OCI-LY7 (cell line): Measurements from ENCODE around the gene ATP1B3. TPM values are rescaled to one million over a fixed set of nuclear protein-coding genes. Genes with fewer than 3 reads are reported as not detected.
A peak's percentile ranks its signal among the peaks of the same experiment; 100 is the strongest.

Experiments
- BruUV-seq: library from RNA; stranded (reverse); fragments of 400-500 nt; replicated peaks from 2 replicates; lab custom pipeline; 2021; lab: Mats Ljungman, UMichigan
- CTCF ChIA-PET: fragments of 300-600 bp; sonication (Branson Sonifier 250); formaldehyde crosslinking; loops from one replicate; lab custom pipeline; 2022; ENCODE audit warnings: antibody characterized with exemption; ENCODE audit not compliant: unreplicated experiment; lab: Charles Lee
- POLR2A ChIA-PET: fragments of 300-600 bp; sonication (Branson Sonifier 250); formaldehyde crosslinking; loops from one replicate; lab custom pipeline; 2022; ENCODE audit warnings: antibody characterized with exemption; lab: Charles Lee
- DNase-seq: peaks from one replicate; pipeline ENCODE4 v3.0.0-alpha.2; 2015; ENCODE audit warnings: low spot score
- H2AFZ ChIP-seq: fragments of 200-600 bp; sonication (generic), shearing (Covaris generic); 2 replicates; pipeline ENCODE4 v1.6.1; 2014; ENCODE audit warnings: mild to moderate bottlenecking, antibody characterized with exemption, low read length, moderate library complexity
- H3K27ac ChIP-seq: fragments of 200-600 bp; sonication (generic); 2 replicates; pipeline ENCODE4 v1.5.1; 2014; ENCODE audit warnings: mixed run types, low read depth, mild to moderate bottlenecking, moderate library complexity, low read length, inconsistent platforms; ENCODE audit not compliant: poor library complexity, severe bottlenecking
- H3K36me3 ChIP-seq: fragments of 200-600 bp; sonication (generic); 2 replicates; pipeline ENCODE4 v1.6.1; 2014; ENCODE audit warnings: mild to moderate bottlenecking, antibody characterized with exemption, low read length, moderate library complexity, mixed read lengths; ENCODE audit not compliant: insufficient read depth
- H3K4me1 ChIP-seq: fragments of 200-600 bp; sonication (generic); 2 replicates; pipeline ENCODE4 v1.5.1; 2014; ENCODE audit warnings: mild to moderate bottlenecking, low read length; ENCODE audit not compliant: insufficient read depth, poor library complexity, severe bottlenecking
- H3K4me2 ChIP-seq: fragments of 200-600 bp; sonication (generic); 2 replicates; pipeline ENCODE4 v1.6.1; 2014; ENCODE audit warnings: mild to moderate bottlenecking, low read length
- H3K4me3 ChIP-seq: fragments of 200-600 bp; sonication (generic); 2 replicates; pipeline ENCODE4 v1.5.1; 2014; ENCODE audit warnings: mild to moderate bottlenecking, low read depth, low read length; ENCODE audit not compliant: poor library complexity, severe bottlenecking
- H3K79me2 ChIP-seq: fragments of 200-600 bp; sonication (generic); 2 replicates; pipeline ENCODE4 v1.6.1; 2016; ENCODE audit warnings: low read depth, mild to moderate bottlenecking, low read length, moderate library complexity, mixed read lengths; ENCODE audit not compliant: insufficient read depth
- H3K9me2 ChIP-seq: fragments of 200-600 bp; sonication (generic); 2 replicates; pipeline ENCODE4 v1.6.1; 2016; ENCODE audit warnings: mild to moderate bottlenecking, low read length, mixed read lengths; ENCODE audit not compliant: insufficient read depth
- H3K9me3 ChIP-seq: fragments of 200-600 bp; sonication (generic); 2 replicates; pipeline ENCODE4 v1.6.1; 2014; ENCODE audit warnings: mild to moderate bottlenecking, mixed run types, low read length, mixed read lengths
- H4K20me1 ChIP-seq: fragments of 200-600 bp; sonication (generic); 2 replicates; pipeline ENCODE4 v1.6.1; 2014; ENCODE audit warnings: mild to moderate bottlenecking, antibody characterized with exemption, low read length, moderate library complexity, mixed read lengths; ENCODE audit not compliant: insufficient read depth
- CTCF ChIP-seq: fragments of 200-600 bp; sonication (generic); conservative IDR thresholded peaks from 2 replicates; pipeline ENCODE4 v1.5.1; 2014; ENCODE audit warnings: mild to moderate bottlenecking, antibody characterized with exemption, low read length, moderate library complexity, mixed read lengths
- EZH2phosphoT487 ChIP-seq: fragments of 200-600 bp; sonication (generic); IDR thresholded peaks from 2 replicates; pipeline ENCODE4 v1.6.1; 2018; ENCODE audit warnings: low read depth, borderline replicate concordance, mild to moderate bottlenecking, mixed run types, antibody characterized with exemption, low read length, moderate library complexity, mixed read lengths
- intact Hi-C: fragments of 100-400 bp; cut with micrococcal nuclease; formaldehyde crosslinking; loops from one replicate; pipeline ENCODE4 v1.10.0; 2022; ENCODE audit not compliant: unreplicated experiment
- total RNA-seq, 2 experiments: library from RNA; depleted of rRNA in 1 of 2; stranded (reverse); fragments of >200 nt in 1 of 2; shearing (Covaris generic) in 1 of 2; gene quantifications; 2 replicates each; pipeline ENCODE4 v1.2.3, GENCODE V29; 2014 to 2022

ATP1B3 gene
- total RNA-seq, 2 experiments from 2014 or later: 53.8 to 133 TPM

GRCh38 chr3:141875893-141876380 is 506 bp upstream of the ATP1B3 start:
- Histone ChIP-seq H3K36me3 (peaks cover 28% of the 10 kb centered on the region), H4K20me1 (peaks cover 27% of the 10 kb centered on the region), H2AFZ (peak overlapping the region; percentile 68), H3K79me2 (peaks cover 40% of the 10 kb centered on the region), H3K9me3 (no peaks in the 10 kb centered on the region), H3K4me1 (peaks cover 28% of the 10 kb centered on the region), H3K4me2 (peak overlapping the region; percentile 86), H3K27ac (peak overlapping the region; percentile 86), H3K9me2 (no peaks in the 10 kb centered on the region), H3K4me3 (peak overlapping the region; percentile 98)
- TSS peak; percentile 82 for BruUV-seq
- ChIA-PET POLR2A (interaction anchor here (0.6 to 2.1 kb wide), 4 partner anchors 13 to 242 kb away, joined by 3 to 13 read pairs (median 4); no protein-coding TSS in a partner anchor), CTCF (interaction anchor here (0.5 to 0.6 kb wide), 2 partner anchors 429 to 1128 kb away, joined by 4 read pairs; no protein-coding TSS in a partner anchor)
- DNase-seq: peak; percentile 81
- TF ChIP-seq EZH2phosphoT487 (no peak), CTCF (no peak)
- intact Hi-C loops: loop anchor here (1.0 to 10.0 kb wide), 5 partner anchors 37 to 489 kb away; partner anchors contain the start of genes RASA2, RNF7 and TFDP2

GRCh38 chr3:141876891-141877621 is 613 bp downstream of the ATP1B3 start:
- POLR2A ChIA-PET: interaction anchor here (0.6 to 2.1 kb wide), 19 partner anchors 9 to 1426 kb away, joined by 3 to 13 read pairs (median 5); partner anchors contain the start of gene TFDP2
- Histone ChIP-seq H3K4me2 (peak overlapping the region; percentile 89), H2AFZ (0 out of 2 replicates have a peak overlapping the region, but pooled peaks have one; percentile 27), H3K36me3 (peaks cover 39% of the 10 kb centered on the region), H3K4me1 (peaks cover 37% of the 10 kb centered on the region), H4K20me1 (peaks cover 37% of the 10 kb centered on the region), H3K9me3 (no peaks in the 10 kb centered on the region), H3K9me2 (no peaks in the 10 kb centered on the region), H3K4me3 (peak overlapping the region; percentile 98), H3K27ac (peak overlapping the region; percentile 88), H3K79me2 (peaks cover 51% of the 10 kb centered on the region)
- CTCF ChIA-PET: interaction anchor here (0.6 kb wide), 1 partner anchor 1127 kb away, joined by 4 read pairs; no protein-coding TSS in a partner anchor
- no TSS peak for BruUV-seq
- intact Hi-C loops: loop anchor here (2.0 to 10.0 kb wide), 4 partner anchors 36 to 490 kb away; partner anchors contain the start of genes RASA2 and TFDP2
- no peak for TF ChIP-seq EZH2phosphoT487
- no peak for TF ChIP-seq CTCF
- peak; percentile 70 for DNase-seq
